HepG2 (cell line): Measurements from ENCODE around the gene UNC5B. TPM values are rescaled to one million over a fixed set of nuclear protein-coding genes. Genes with fewer than 3 reads are reported as not detected.

Source experiments
- CREB3 ChIP-seq: sonication (generic); formaldehyde crosslinking; IDR thresholded peaks from 2 replicates; pipeline ENCODE4 v1.5.0; 2020; ENCODE audit warnings: missing genetic modification reagents
- CREM ChIP-seq, 2 experiments: sonication (generic) in 1 of 2; formaldehyde crosslinking in 1 of 2; IDR thresholded peaks; 2 replicates each; pipeline versions ENCODE4 v1.4.0 to v1.6.1; 2016 to 2020; ENCODE audit warnings: antibody characterized with exemption in 1 of 2, mild to moderate bottlenecking in 1 of 2, missing genetic modification reagents in 1 of 2
- LCORL ChIP-seq, 2 experiments: fragments of 450-650 bp in 1 of 2; sonication (generic) in 1 of 2; formaldehyde crosslinking in 1 of 2; IDR thresholded peaks; 2 replicates each; pipeline versions ENCODE4 v1.5.0 to v1.6.1; 2017 to 2020; ENCODE audit warnings: antibody characterized with exemption in 1 of 2, missing genetic modification reagents in 1 of 2
- MYPOP ChIP-seq: sonication (generic); formaldehyde crosslinking; IDR thresholded peaks from 2 replicates; pipeline ENCODE4 v1.8.1; 2023; ENCODE audit warnings: mild to moderate bottlenecking, moderate library complexity, missing genetic modification reagents
- PHF21A ChIP-seq: sonication (generic); formaldehyde crosslinking; IDR thresholded peaks from 2 replicates; pipeline ENCODE4 v1.5.0; 2020; ENCODE audit warnings: mild to moderate bottlenecking, missing genetic modification reagents
- RERE ChIP-seq: IDR thresholded peaks from 2 replicates; pipeline ENCODE4 v1.6.1; 2016; ENCODE audit warnings: low read depth, missing genetic modification reagents, missing compliant biosample characterization
- SMAD9 ChIP-seq: sonication (generic); formaldehyde crosslinking; IDR thresholded peaks from 2 replicates; pipeline ENCODE4 v1.5.1; 2020; ENCODE audit warnings: mild to moderate bottlenecking, missing genetic modification reagents
- ZFY ChIP-seq: sonication (generic); formaldehyde crosslinking; IDR thresholded peaks from 2 replicates; pipeline ENCODE4 v1.4.0; 2020; ENCODE audit warnings: missing genetic modification reagents
- ZGPAT ChIP-seq: IDR thresholded peaks from 2 replicates; pipeline ENCODE4 v1.6.1; 2016; ENCODE audit warnings: mild to moderate bottlenecking
- ZNF543 ChIP-seq: sonication (generic); formaldehyde crosslinking; IDR thresholded peaks from 2 replicates; pipeline ENCODE4 v1.4.0; 2020; ENCODE audit warnings: mild to moderate bottlenecking, missing genetic modification reagents
- ZNF567 ChIP-seq: sonication (generic); formaldehyde crosslinking; IDR thresholded peaks from 2 replicates; pipeline ENCODE4 v1.8.1; 2023; ENCODE audit warnings: mild to moderate bottlenecking, missing genetic modification reagents, borderline replicate concordance
- ZNF598 ChIP-seq: sonication (generic); formaldehyde crosslinking; IDR thresholded peaks from 2 replicates; pipeline ENCODE4 v1.5.1; 2020; ENCODE audit warnings: mild to moderate bottlenecking, missing genetic modification reagents, borderline replicate concordance
- ZNF720 ChIP-seq: sonication (generic); formaldehyde crosslinking; IDR thresholded peaks from 2 replicates; pipeline ENCODE4 v1.4.0; 2020; ENCODE audit warnings: missing genetic modification reagents
- ZNF747 ChIP-seq: sonication (generic); formaldehyde crosslinking; IDR thresholded peaks from 2 replicates; pipeline ENCODE4 v1.8.1; 2023; ENCODE audit warnings: missing genetic modification reagents, mild to moderate bottlenecking, borderline replicate concordance
- polyA plus RNA-seq, 8 experiments: library from polyadenylated mRNA; depleted of rRNA in 3 of 8; stranded (reverse) in 7 of 8; unstranded in 1 of 8; fragments of >200 nt; fragmentation: Illumina TruSeq in 4 of 8; extraction: Trizol in 4 of 8; gene quantifications; 2 replicates each; pipeline versions ENCODE4 v1.2.1 to v1.2.3, GENCODE V29; 2011 to 2016; ENCODE audit warnings: low read depth in 4 of 8, missing spikeins in 1 of 8, mixed read lengths in 1 of 8; ENCODE audit not compliant: insufficient read depth in 1 of 8
- total RNA-seq, 5 experiments: library from RNA; depleted of rRNA; stranded (reverse); fragments of >200 nt; fragmentation: Illumina TruSeq; extraction: Trizol; gene quantifications; 2 replicates each; pipeline ENCODE4 v1.2.3, GENCODE V29; 2016; ENCODE audit warnings: low read depth in 1 of 5
- TF ChIP-seq, protein P1 (sequence below): sonication (generic); formaldehyde crosslinking; IDR thresholded peaks from 2 replicates; pipeline ENCODE4 v1.5.1; 2020; ENCODE audit warnings: mild to moderate bottlenecking, missing genetic modification reagents, moderate library complexity

Gene UNC5B
- total and polyA plus RNA-seq, 2 of the 13 experiments (the other 11 are each of a cell fraction or from before 2014, with no cell fraction given): 0.07 TPM

GRCh38 chr10:71319800-71320392 is 107.5 kb downstream of the UNC5B start (continued):
- TF ChIP-seq CREB3 (CRISPR knock-in tag) (no peak), ZFY (CRISPR knock-in tag) (peak; percentile 5; the same call in 1 of the 2 replicates), CREM (IDR thresholded peaks at IDR 0.05) (no peak), CREM (CRISPR knock-in tag; IDR thresholded peaks at IDR 0.05) (no peak), RERE (CRISPR knock-in tag) (no peak), ZNF543 (0 out of 2 replicates have a peak, but pooled peaks have one; percentile 23), ZNF567 (CRISPR knock-in tag) (no peak), SMAD9 (CRISPR knock-in tag) (no peak), ZNF598 (CRISPR knock-in tag) (no peak), MYPOP (0 out of 2 replicates have a peak, but pooled peaks have one; percentile 18), PHF21A (CRISPR knock-in tag) (0 out of 2 replicates have a peak, but pooled peaks have one; percentile 33), ZNF720 (no peak), ZGPAT (CRISPR knock-in tag) (peak; percentile 4; the same call in 1 of the 2 replicates), ZNF747 (CRISPR knock-in tag) (0 out of 2 replicates have a peak, but pooled peaks have one; percentile 26), LCORL (IDR thresholded peaks at IDR 0.05) (no peak), LCORL (CRISPR knock-in tag; IDR thresholded peaks at IDR 0.05) (no peak)
- TF ChIP-seq, protein P1, sequence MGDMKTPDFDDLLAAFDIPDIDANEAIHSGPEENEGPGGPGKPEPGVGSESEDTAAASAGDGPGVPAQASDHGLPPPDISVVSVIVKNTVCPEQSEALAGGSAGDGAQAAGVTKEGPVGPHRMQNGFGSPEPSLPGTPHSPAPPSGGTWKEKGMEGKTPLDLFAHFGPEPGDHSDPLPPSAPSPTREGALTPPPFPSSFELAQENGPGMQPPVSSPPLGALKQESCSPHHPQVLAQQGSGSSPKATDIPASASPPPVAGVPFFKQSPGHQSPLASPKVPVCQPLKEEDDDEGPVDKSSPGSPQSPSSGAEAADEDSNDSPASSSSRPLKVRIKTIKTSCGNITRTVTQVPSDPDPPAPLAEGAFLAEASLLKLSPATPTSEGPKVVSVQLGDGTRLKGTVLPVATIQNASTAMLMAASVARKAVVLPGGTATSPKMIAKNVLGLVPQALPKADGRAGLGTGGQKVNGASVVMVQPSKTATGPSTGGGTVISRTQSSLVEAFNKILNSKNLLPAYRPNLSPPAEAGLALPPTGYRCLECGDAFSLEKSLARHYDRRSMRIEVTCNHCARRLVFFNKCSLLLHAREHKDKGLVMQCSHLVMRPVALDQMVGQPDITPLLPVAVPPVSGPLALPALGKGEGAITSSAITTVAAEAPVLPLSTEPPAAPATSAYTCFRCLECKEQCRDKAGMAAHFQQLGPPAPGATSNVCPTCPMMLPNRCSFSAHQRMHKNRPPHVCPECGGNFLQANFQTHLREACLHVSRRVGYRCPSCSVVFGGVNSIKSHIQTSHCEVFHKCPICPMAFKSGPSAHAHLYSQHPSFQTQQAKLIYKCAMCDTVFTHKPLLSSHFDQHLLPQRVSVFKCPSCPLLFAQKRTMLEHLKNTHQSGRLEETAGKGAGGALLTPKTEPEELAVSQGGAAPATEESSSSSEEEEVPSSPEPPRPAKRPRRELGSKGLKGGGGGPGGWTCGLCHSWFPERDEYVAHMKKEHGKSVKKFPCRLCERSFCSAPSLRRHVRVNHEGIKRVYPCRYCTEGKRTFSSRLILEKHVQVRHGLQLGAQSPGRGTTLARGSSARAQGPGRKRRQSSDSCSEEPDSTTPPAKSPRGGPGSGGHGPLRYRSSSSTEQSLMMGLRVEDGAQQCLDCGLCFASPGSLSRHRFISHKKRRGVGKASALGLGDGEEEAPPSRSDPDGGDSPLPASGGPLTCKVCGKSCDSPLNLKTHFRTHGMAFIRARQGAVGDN: peak; percentile 65
